T-cell (primary cell): ENCODE data around the gene APOB. TPM values are rescaled to one million over a fixed set of nuclear protein-coding genes. Genes with fewer than 3 reads are reported as not detected.

Experiments
- ATAC-seq, 4 experiments: fragments of 200-7000 bp in 3 of 4; fragments of 150-1000 bp in 1 of 4; cut with Tn5 transposase; replicated peaks in 1 of 4; 1 replicate in 3 of 4; 2 replicates in 1 of 4; pipeline ENCODE4 v1.10.0; 2021; ENCODE audit warnings: moderate library complexity in 3 of 4, mild to moderate bottlenecking in 2 of 4, moderate number of reproducible peaks in 1 of 4
- CTCF ChIA-PET, 2 donors: fragments of 300-600 bp; sonication (Branson Sonifier 250); formaldehyde crosslinking; loops; one replicate each; lab custom pipeline; 2022; ENCODE audit warnings: antibody characterized with exemption in 2 of 2; lab: Charles Lee
- POLR2A ChIA-PET, 2 donors: fragments of 300-600 bp; sonication (Branson Sonifier 250); formaldehyde crosslinking; loops; one replicate each; lab custom pipeline; 2022; ENCODE audit warnings: antibody characterized with exemption in 2 of 2; lab: Charles Lee
- DNase-seq, 35 experiments: peaks; one replicate each; pipeline versions ENCODE4 v3.0.0 to v3.0.0-alpha.2; 2013 to 2023
- H3K27ac ChIP-seq: one replicate; pipeline ENCODE4 v1.5.1; 2013; ENCODE audit warnings: low read length
- H3K27me3 ChIP-seq, 2 experiments: replicated peaks in 1 of 2; 1 replicate in 1 of 2; 2 replicates in 1 of 2; pipeline versions ENCODE4 v1.6.1 to v1.7.0; 2013; ENCODE audit warnings: low read length in 1 of 2, mixed read lengths in 1 of 2; ENCODE audit not compliant: control insufficient read depth in 2 of 2, insufficient read depth in 2 of 2; ENCODE audit errors: extremely low read depth in 1 of 2
- H3K36me3 ChIP-seq, 2 donors: 1 replicate in 1 of 2; 2 replicates in 1 of 2; pipeline versions ENCODE4 v1.6.1 to v1.7.0; 2013; ENCODE audit warnings: low read length in 1 of 2; ENCODE audit not compliant: control insufficient read depth in 2 of 2, insufficient read depth in 1 of 2; ENCODE audit errors: extremely low read depth in 1 of 2
- H3K4me1 ChIP-seq, 2 experiments: 1 replicate in 1 of 2; 2 replicates in 1 of 2; pipeline versions ENCODE4 v1.6.1 to v1.7.0; 2013; ENCODE audit warnings: low read length in 2 of 2, mixed read lengths in 1 of 2; ENCODE audit not compliant: insufficient read depth in 2 of 2, control insufficient read depth in 1 of 2; ENCODE audit errors: extremely low read depth in 1 of 2
- H3K4me3 ChIP-seq, 2 donors: 1 replicate in 1 of 2; 2 replicates in 1 of 2; pipeline versions ENCODE4 v1.5.1 to v1.7.0; 2013; ENCODE audit warnings: mild to moderate bottlenecking in 2 of 2, low read length in 1 of 2, moderate library complexity in 1 of 2; ENCODE audit not compliant: control insufficient read depth in 1 of 2; ENCODE audit errors: extremely low read depth in 1 of 2
- H3K9me3 ChIP-seq: 2 replicates; pipeline ENCODE4 v1.7.0; 2013
- H3K27ac Mint-ChIP-seq, 2 donors: one replicate each; pipeline ENCODE4 v1.8.0; 2020 to 2021; ENCODE audit warnings: mild to moderate bottlenecking in 2 of 2, mixed read lengths in 2 of 2
- H3K27me3 Mint-ChIP-seq, 2 donors: one replicate each; pipeline ENCODE4 v1.8.0; 2021 to 2022; ENCODE audit warnings: mixed read lengths in 2 of 2
- H3K36me3 Mint-ChIP-seq: one replicate; pipeline ENCODE4 v1.8.0; 2021; ENCODE audit warnings: mixed read lengths
- H3K4me1 Mint-ChIP-seq, 3 donors: one replicate each; pipeline ENCODE4 v1.8.0; 2020 to 2022; ENCODE audit warnings: mixed read lengths in 3 of 3, mild to moderate bottlenecking in 1 of 3
- H3K4me3 Mint-ChIP-seq, 3 donors: one replicate each; pipeline ENCODE4 v1.8.0; 2020 to 2022; ENCODE audit warnings: mild to moderate bottlenecking in 3 of 3, mixed read lengths in 3 of 3, moderate library complexity in 3 of 3
- H3K9me3 Mint-ChIP-seq, 3 donors: one replicate each; pipeline ENCODE4 v1.8.0; 2020 to 2022; ENCODE audit warnings: mixed read lengths in 3 of 3
- WGBS: methylation state at CpG from one replicate; pipeline ENCODE4 v1.1.5; 2013; ENCODE audit warnings: missing lambda C conversion rate; ENCODE audit not compliant: insufficient coverage; 5-methylcytosine and 5-hydroxymethylcytosine counted together
- total RNA-seq, 35 experiments: library from RNA in 6 of 35; stranded (reverse) in 6 of 35; fragments of 120-200 nt in 1 of 35; gene quantifications; one replicate each; pipeline versions ENCODE4 v1.2.1 to v1.2.4 and lab custom pipeline; 2013 to 2026

Gene APOB
- total RNA-seq, 5 donors from 2014 or later (not counting 1 experiment from before 2014, with no cell fraction given) = 1.2 to 2.0 (median 1.9) TPM; not detected in 2

DNA sequence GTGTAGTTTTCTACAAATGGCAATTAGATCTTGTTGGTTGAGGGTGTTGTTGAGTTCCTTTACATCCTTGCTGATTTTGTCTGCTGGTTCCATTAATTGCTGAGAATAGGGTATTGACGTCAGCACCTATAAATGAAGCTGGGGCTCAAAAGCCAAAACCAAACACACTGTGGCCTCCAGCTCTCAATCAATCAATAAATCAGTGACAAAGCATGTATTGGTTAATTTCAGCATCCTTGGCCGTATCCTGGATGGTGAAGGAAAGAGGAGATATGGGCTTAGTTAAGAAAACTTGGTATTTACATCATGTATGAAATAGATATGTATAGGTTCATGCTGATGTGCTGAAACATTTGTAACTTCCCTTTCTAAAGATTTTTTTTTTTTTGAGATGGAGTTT lies 13.2 kb upstream of the APOB start:
- no peak for DNase-seq
- no peaks in the 10 kb centered on the region for H3K4me1 ChIP-seq
- ChIA-PET POLR2A (no interaction called here), CTCF (interaction anchor here in 1 of 2 donors (0.9 kb wide), 1 partner anchor 11 kb away, joined by 3 read pairs; no protein-coding TSS in a partner anchor)
- H3K4me3 Mint-ChIP-seq = no peak overlapping the region
- no peak overlapping the region for H3K4me3 ChIP-seq
- H3K36me3 ChIP-seq = no peaks in the 10 kb centered on the region
- no peak overlapping the region for H3K27ac Mint-ChIP-seq
- no peak overlapping the region for H3K27ac ChIP-seq
- no peaks in the 10 kb centered on the region for H3K36me3 Mint-ChIP-seq
- 50% methylated on average over 1 of the region's 2 CpGs for WGBS
- no peaks in the 10 kb centered on the region for H3K9me3 ChIP-seq
- peaks cover 13 to 16% of the 10 kb centered on the region in 2 donors for H3K27me3 Mint-ChIP-seq
- H3K4me1 Mint-ChIP-seq = no peaks in the 10 kb centered on the region
- no peak for ATAC-seq
- H3K9me3 Mint-ChIP-seq = no peaks in the 10 kb centered on the region
- H3K27me3 ChIP-seq = no peaks in the 10 kb centered on the region

DNA sequence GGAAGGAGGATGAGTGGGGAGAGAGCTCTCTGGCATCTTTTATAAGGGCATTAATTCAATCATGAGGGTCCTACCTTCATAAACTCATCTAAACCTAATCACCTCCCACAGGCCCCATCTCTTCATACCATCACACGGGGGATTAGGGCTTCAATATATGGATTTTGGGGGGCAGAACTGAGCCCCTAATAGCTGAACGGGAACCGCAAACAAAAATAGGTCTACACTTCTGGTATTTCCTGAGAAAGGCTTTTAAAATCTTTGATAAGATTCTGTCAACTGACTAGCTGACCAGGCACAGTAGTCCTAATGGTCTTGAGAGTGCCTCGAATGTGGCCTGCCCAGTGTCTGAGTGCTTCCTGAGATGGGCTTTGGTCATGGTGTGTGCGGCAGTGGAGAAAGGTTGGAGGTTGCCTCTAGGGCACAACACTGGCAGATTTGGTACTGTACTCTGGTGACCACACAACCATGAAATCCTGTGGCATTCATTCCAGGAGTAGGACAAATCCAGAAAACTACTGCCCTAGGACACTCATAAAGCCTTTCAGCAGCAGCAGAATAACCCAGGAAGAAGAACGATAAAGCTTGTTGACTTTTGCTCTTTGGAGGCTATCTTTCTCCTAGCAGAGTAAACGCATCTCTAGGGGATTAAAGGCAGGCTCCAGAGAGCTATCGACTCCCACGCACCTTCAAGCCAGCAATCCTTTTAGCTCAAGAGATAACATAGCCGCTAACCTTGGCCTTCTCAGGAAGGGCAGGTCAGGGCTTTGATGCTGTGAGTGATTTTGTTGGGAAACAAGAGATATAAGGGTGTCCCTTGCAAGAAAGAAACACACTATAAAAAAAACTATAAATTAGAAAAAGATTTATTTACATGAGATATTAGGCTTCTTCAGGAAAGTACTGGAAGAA lies 12.3 kb upstream of the APOB start:
- no peaks in the 10 kb centered on the region for H3K4me1 ChIP-seq
- no peak overlapping the region for H3K27ac Mint-ChIP-seq
- H3K27me3 ChIP-seq = no peaks in the 10 kb centered on the region
- no peaks in the 10 kb centered on the region for H3K4me1 Mint-ChIP-seq
- H3K36me3 ChIP-seq = no peaks in the 10 kb centered on the region
- 85% methylated on average over 4 of the region's 10 CpGs for WGBS
- peaks cover 13 to 16% of the 10 kb centered on the region in 2 donors for H3K27me3 Mint-ChIP-seq
- no peak for DNase-seq
- ChIA-PET POLR2A (no interaction called here), CTCF (no interaction called here)
- no peak overlapping the region for H3K4me3 Mint-ChIP-seq
- H3K36me3 Mint-ChIP-seq = no peaks in the 10 kb centered on the region
- H3K9me3 Mint-ChIP-seq = no peaks in the 10 kb centered on the region
- no peak for ATAC-seq
- H3K27ac ChIP-seq = no peak overlapping the region
- H3K4me3 ChIP-seq = no peak overlapping the region
- H3K9me3 ChIP-seq = no peaks in the 10 kb centered on the region

DNA sequence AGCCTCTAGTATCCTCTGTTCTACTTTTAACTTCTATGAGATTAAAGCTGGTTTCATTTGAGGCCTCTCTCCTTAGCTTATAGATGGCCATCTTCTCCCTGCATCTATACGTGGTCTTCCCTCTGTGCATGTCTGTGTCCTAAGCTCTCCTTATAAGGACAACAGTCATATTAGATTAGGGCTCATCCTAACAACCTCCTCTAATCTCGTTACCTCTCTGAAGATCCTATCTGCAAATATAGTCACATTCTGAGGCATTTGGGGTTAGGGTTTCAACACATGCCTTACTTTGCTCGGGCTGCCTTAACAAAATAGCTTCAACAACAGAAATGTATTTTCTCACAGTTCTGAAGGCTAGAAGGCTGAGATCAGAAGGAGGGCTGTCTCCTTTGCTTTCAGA lies 11.6 kb upstream of the APOB start:
- H3K27ac ChIP-seq = no peak overlapping the region
- H3K4me1 Mint-ChIP-seq = no peaks in the 10 kb centered on the region
- H3K36me3 Mint-ChIP-seq = no peaks in the 10 kb centered on the region
- no peaks in the 10 kb centered on the region for H3K9me3 ChIP-seq
- no peak for ATAC-seq
- POLR2A ChIA-PET = no interaction called here
- H3K9me3 Mint-ChIP-seq = no peaks in the 10 kb centered on the region
- 78% methylated on average over 1 of the region's 3 CpGs for WGBS
- no peak overlapping the region for H3K4me3 ChIP-seq
- DNase-seq = no peak
- H3K4me1 ChIP-seq = no peaks in the 10 kb centered on the region
- no peaks in the 10 kb centered on the region for H3K27me3 ChIP-seq
- no peak overlapping the region for H3K4me3 Mint-ChIP-seq
- peaks cover 13 to 16% of the 10 kb centered on the region in 2 donors for H3K27me3 Mint-ChIP-seq
- no peak overlapping the region for H3K27ac Mint-ChIP-seq
- CTCF ChIA-PET = no interaction called here
- H3K36me3 ChIP-seq = no peaks in the 10 kb centered on the region

- Mint-ChIP-seq H3K4me1 (no peaks in the 10 kb centered on the region), H3K9me3 (no peaks in the 10 kb centered on the region), H3K36me3 (no peaks in the 10 kb centered on the region), H3K27me3 (peaks cover 12 to 16% of the 10 kb centered on the region in 2 donors), H3K27ac (no peak overlapping the region), H3K4me3 (no peak overlapping the region)
- Histone ChIP-seq H3K27me3 (no peaks in the 10 kb centered on the region), H3K27ac (no peak overlapping the region), H3K4me3 (no peak overlapping the region), H3K9me3 (no peaks in the 10 kb centered on the region), H3K36me3 (no peaks in the 10 kb centered on the region), H3K4me1 (no peaks in the 10 kb centered on the region)
- no peak for ATAC-seq
- 75% methylated on average over 2 of the region's 6 CpGs for WGBS
- DNase-seq = no peak
- ChIA-PET POLR2A (no interaction called here), CTCF (no interaction called here)
Measured at GRCh38 chr2:21054011-21054410, 10.1 kb upstream of the APOB start.

- H3K9me3 ChIP-seq = no peaks in the 10 kb centered on the region
- peaks cover 10 to 15% of the 10 kb centered on the region in 2 donors for H3K27me3 Mint-ChIP-seq
- CTCF ChIA-PET = interaction anchor here in 1 of 2 donors (0.7 kb wide), 1 partner anchor 8 kb away, joined by 3 read pairs; the partner anchor contains the start of gene APOB
Measured at GRCh38 chr2:21052044-21052443, 8.2 kb upstream of the APOB start.

GRCh38 chr2:21050164-21050563 lies 6.3 kb upstream of the APOB start:
- Histone ChIP-seq H3K27me3 (peaks cover 0 to 2% of the 10 kb centered on the region in 2 experiments), H3K4me3 (no peak overlapping the region), H3K9me3 (no peaks in the 10 kb centered on the region), H3K27ac (no peak overlapping the region), H3K36me3 (no peaks in the 10 kb centered on the region), H3K4me1 (no peaks in the 10 kb centered on the region)
- Mint-ChIP-seq H3K36me3 (no peaks in the 10 kb centered on the region), H3K27me3 (peaks cover 5 to 13% of the 10 kb centered on the region in 2 donors), H3K4me3 (no peak overlapping the region), H3K4me1 (no peaks in the 10 kb centered on the region), H3K9me3 (no peaks in the 10 kb centered on the region), H3K27ac (no peak overlapping the region)
- CTCF ChIA-PET = no interaction called here
- POLR2A ChIA-PET = no interaction called here
- no peak for DNase-seq
- ATAC-seq = no peak

More at GRCh38 chr2:21052044-21052443, 8.2 kb upstream of the APOB start:
- Mint-ChIP-seq H3K9me3 (no peaks in the 10 kb centered on the region), H3K4me1 (no peaks in the 10 kb centered on the region), H3K36me3 (no peaks in the 10 kb centered on the region), H3K4me3 (no peak overlapping the region), H3K27ac (no peak overlapping the region)
- Histone ChIP-seq H3K4me3 (no peak overlapping the region), H3K27ac (no peak overlapping the region), H3K36me3 (no peaks in the 10 kb centered on the region), H3K4me1 (no peaks in the 10 kb centered on the region), H3K27me3 (no peaks in the 10 kb centered on the region)
- 60% methylated on average over 3 of the region's 4 CpGs for WGBS
- POLR2A ChIA-PET = no interaction called here
- DNase-seq (no peak), ATAC-seq (no peak)
